HG02623 (cell line): ENCODE results near the gene PUDP.

Experiments used
- ATAC-seq: cut with Tn5 transposase; IDR thresholded peaks from one replicate; pipeline ENCODE4 v1.9.1; 2021; ENCODE audit warnings: moderate library complexity; ENCODE audit not compliant: unreplicated experiment

The PUDP gene

DNA sequence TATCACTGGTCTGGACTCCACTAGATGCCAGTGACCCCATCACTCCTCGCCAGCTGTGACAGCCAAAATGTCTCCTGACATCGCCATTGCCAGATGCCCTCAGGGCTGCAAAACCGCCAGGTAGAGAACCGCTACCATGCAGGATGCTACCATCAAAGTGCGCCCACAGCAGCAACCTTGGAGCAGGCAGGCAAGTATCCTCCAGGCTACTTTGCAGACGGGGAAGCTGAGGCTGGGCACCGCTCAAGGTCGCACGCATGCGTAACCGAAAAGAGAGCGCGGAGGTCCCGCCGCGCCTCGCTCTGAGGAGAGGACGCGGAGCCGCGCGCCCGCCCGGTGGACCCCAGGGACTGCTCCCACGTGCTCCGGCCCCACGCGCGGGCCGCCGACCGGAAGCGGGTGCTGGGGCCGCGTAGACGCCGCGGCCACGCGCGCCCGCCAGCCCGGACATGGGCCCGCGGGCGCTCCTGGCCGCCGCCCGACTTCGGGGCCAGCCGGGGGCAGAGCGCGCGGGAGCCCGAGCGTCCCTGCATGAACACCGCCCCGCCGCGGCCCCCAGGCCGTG, 458 bp downstream of the PUDP start, which contains the start of gene STS:
STS (plus strand) TSS at position 300 of the 565 bp plus-strand sequence. CDS start 105,488 bp downstream, outside the sequence.
- ATAC-seq: peak; percentile 34

DNA sequence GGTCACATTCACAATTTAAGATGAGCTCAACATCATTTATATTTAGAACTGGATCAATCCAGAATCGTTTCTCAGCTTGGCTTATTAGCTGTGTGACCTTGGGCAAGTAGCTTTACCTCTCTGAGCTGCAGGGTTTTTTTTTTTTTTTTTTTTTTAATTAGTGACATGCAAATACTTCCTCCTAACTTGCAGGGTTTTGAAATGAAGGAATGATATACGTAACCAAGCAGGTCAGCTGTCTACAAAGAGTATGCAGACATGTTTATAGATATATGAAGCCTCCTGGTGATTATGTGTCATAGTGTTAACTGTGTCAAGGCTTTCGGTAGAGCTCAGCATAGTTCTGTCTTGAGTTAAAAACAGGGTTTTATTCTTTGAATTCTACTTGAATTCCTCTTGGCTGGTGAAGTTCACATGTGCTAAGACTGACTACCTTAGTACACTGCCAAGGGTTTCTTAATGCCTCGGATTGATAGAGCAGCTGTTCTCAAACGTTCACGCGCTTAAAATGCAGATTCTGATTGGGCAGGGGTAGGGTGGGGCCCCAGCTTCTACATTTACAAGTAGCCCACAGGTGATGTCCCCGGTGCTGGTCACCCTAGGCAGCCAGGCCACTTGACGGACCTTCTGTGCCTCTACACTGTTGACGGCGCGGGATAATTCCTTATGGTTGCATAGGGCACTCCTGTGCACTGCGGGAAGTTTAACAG, 1.1 kb downstream of the PUDP start:
- ATAC-seq: peak; percentile 11

DNA sequence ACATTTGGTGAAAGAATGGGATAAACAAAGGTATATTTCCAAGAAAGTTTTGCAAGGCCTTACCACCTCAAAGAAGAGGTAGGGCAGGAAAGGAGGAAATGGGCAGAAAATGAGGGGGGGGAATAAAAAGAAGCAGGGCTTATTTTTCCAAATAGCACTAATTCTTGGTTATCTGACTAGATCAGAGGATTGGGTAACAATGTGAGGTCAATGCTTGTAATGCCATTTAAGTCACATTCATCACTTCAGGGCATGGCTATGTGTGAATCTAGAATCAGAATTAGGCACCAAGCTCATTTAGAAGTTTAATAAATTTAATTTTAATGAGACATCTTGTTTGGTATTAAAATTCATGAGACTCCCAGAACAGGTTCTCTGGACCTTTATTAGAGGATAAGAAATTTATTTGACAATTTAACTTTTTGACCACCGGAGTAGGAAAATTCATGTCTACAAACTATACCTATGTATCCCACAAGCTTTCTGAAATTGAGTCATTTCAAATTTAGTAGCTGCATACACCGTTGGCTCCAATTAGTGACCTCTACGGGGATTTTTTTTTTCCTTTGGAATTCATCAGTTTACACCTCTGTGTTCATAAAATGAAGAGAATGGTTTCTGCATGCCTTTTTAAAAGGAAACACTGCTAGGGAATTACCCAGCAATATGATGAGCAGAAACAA, 1.8 kb downstream of the PUDP start:
- no peak for ATAC-seq

DNA sequence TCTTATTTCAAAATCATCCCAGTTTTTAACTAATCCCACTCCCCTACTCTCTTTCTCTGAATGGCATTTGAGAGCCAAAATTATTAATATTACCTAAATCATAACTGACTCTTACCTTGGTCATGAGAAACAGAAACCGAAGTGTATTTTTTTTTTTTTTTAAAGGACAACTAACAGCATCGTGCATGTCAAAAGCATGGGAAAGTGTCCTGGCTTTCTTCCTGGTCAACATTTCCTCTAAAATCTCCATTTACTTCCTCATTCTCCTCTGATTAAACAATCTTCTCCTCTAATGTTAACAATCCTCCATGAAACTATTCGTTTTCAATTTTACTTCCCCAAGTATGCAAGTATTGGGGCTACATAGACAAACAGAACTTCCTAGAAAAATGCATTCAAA, 2.5 kb downstream of the PUDP start:
- no peak for ATAC-seq

DNA sequence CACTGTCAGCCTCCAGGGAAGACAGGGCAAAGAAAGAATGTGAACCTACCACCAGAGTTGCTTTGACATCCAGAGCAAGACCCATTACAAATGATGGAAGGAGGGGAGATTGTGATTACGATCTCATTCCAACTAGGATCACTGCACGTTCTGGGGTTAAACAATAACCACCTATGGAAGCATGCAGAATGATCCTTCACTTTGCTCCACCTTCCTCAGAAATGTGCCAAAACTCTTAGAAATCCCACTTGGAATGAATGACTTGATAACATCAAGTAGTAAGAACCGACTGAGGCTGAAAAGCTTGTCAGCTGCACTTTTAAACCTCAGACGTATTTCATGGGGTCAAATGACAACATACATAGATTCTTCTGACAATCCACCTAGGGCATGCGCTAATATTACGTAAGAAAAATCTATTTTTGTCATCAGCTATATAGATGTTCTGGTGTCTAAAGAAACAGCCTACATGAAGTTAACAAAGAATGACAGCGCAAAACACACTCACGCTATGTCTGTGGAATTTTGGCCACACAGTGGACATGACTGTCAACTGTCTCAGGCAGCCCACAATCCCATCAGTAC, 3.9 kb downstream of the PUDP start:
- no peak for ATAC-seq

DNA sequence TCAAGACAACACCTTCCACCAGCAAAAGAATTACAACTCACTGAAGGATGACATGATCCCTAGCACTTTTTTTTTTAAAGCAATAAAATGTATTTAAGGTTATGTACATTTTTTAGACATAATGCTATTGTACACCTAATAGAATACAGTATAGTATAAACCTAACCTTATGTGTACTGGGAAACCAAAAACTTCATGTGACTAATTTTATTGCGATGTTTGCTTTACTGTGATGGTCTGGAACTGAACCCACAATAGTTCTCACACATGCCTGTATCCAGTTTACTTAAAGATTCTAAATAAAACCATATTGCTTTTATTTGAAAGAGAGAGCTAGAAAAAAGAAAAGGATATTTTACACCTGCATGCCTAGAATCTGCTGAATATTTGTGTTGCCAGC, 4.9 kb downstream of the PUDP start:
- ATAC-seq: no peak

DNA sequence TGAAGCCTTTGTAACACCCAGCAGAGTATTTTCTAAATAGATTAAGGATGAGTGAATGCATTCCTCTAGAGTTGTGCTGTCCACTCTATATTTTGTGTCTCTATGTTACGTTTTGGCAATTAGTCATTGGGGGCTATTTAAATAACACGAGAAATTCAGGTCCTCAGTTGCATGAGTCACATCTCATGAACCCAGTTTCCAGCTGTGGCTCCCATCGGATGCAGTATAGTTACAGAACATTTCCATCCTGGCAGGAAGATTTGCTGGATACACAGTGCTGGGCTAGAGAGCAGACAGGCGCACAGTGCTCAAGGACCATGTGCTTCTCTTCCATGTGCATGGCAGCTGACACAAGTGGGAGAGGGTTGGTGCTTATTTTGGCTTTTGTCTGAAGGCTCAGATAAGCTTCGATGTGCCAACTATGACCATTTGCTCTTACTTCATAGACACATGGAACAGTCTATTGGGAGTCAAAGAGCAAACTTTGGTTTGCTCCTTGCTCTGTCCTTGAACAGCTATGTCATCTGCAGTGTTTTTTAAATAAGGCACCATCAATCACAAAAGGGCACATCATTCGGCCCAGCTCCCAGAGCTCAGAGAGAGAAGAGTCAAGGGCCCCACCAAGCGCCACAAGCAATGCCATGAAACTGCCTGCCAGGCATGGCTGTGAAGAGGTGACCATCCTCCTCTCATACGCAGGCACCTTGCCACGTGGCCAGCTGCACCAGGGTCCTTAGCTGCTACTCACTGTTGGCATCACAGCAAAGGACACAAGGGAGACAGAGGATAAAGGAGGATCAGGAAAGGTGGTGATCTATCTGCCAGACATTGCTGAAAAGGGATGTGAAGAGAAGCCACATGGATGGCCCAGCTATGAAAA, 8.5 kb downstream of the PUDP start:
- ATAC-seq: no peak

DNA sequence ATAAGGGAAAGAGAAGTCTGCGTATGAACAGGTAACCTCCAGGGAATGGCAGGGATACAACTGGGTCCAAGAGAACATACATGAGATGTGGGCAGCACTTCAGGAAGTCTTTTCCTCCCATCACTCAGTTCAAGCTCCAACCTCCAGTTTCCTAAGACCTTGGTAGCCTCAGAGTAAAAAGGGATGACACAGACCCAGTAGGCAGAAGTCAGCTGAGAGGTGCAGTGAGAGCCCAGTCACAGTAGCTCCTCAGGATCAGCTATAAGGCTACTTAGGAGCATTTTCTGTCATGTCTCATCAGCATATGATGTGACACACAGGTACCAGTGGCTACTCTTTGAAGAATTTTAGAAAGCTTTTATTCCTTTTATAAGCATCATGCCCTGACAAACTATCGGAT, 13.0 kb downstream of the PUDP start:
- ATAC-seq: no peak

DNA sequence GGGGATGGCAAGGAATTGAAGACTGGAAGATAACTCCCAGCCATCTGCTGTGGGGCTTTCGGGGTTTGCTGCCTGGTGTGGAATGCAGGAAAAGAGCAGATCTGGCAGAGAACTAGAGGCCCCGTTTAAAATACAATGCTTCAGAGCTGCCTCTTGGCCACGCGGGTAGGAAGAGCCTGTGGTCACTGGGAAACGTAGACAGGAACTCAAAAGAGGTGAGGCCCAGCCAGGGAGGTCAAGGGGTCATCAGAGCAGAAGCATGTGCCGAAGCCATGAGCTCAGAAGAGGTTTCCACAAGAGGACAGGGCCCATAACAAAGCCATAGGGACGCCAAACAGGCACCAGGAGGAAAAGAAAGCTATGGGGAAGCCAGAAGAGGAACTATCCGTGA, 14.9 kb downstream of the PUDP start:
- ATAC-seq: no peak

DNA sequence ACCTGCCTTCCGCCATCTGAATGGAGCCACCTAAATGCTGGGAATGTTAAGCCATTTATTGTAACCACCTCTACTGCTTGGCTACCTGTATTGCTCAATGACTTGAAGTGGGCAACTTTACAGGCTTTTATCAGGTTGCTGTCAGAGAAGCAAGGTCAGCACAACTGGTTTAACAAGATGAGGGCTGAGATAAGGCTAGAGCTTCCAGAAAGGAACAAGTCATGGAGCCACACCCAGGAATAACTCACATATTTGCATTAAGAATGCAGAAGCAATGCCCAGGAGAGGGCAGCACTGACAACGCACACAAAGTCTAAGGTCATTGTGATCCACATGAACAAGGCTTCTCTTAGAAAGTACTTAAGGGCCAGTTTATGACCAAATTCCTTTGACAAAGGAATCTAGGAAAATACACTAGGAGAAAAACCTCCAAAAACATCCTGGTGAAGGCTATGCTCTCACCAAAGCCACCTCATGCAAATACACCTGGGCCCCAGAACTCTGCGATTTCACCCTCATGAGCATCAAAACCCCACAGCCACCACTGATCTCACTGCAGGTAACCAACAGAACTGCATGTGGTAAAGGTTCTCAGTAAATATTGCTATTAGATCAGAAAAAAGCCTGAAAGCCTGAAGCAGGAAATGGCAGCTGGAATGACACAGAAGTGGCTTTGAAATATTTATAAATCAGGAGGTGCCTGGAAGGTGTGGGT, 15.5 kb downstream of the PUDP start:
- peak; percentile 69 for ATAC-seq

DNA sequence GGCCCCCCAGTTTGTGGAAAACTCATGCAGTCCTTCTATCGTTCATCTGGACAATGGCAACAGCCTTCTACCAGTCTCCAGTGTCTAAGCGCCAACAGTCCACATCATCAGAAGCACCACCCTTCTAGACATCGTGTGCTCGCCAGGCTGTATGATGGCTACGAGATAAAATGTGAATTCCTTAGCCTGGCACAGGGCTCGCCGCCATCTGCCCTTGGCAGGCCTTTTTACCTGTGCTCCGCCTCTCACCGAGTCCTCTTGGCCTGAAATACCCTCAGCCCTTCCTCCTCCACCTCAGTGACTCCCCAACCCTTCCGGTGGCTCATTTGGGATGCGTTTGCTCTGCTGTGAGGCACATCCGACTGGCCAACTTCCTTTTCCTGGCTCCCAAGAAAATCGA, 16.3 kb downstream of the PUDP start:
- no peak for ATAC-seq

DNA sequence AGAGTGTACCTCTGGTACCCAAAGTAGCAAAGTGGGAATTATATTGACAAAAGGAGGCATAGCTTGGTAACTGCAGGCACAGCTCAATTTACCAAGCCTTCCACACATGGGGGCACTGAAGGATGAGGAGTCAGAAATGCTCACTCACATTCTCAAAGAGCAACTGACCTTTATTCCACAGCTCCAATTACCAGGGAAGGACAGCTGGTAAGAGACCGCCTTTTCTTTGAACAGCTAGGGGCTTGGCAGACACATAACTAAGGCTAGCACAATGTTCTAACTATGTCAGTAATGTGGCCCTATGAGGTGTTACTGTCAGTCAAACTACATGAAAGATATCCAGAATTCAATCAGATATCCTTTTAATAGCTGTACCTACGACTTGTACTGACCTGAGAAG, 20.9 kb downstream of the PUDP start:
- no peak for ATAC-seq

DNA sequence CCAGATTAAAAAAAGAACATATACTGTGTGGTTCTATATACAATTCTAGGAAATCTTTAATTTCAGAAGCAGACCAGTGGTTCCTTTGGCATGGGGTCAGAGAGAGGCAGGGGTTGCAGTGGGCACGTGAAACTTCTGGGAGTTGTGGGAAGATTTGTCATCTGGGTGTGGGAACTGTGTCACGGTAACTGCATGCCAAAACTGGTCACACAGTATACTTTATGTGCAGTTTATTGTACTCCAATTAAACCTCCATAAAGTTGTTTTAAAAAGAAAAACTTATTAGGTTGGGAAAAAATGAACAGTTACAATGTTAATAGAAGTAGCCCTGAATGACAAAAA, 27.1 kb downstream of the PUDP start:
- ATAC-seq: no peak

DNA sequence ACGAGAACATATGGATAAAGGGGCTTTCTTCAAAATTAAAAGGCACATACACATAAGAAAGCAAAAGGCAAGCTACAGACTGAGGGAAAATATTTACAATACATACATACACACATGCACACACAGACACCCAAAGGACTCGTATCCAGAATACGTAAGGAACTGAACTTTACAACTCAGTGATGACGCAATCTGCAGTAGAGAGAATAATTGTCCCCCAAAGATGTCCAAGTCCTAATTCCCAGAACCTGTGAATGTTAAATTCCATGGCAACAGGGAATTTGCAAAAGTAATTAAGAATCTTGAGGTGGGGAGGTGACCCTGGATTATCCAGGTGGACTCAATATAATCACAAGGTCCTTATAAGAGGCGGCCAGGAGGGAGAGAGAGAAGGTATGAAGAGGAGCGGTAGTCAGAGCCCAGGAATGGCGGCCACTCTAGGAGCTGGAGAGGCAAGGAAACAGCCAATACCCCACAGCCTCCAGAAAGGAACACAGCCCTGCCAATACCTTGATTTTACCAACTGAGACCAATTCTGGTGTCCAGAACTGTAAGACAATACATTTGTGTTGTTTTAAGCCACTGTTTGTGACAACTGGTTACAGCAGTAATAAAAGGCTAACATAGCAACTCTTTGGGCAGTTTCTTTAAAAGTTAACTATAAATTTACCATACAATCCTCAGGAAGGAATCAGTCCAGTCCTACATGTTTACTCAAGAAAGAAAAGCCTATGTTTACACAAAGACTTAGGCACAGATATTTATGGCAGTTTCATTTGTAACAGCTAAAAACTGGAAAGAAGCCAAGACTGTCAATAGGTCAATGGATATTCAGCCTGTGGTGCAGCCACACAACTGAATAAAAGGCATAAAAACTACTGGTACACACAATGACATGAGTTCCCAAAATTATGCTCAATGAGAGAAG, 27.7 kb downstream of the PUDP start:
- no peak for ATAC-seq

DNA sequence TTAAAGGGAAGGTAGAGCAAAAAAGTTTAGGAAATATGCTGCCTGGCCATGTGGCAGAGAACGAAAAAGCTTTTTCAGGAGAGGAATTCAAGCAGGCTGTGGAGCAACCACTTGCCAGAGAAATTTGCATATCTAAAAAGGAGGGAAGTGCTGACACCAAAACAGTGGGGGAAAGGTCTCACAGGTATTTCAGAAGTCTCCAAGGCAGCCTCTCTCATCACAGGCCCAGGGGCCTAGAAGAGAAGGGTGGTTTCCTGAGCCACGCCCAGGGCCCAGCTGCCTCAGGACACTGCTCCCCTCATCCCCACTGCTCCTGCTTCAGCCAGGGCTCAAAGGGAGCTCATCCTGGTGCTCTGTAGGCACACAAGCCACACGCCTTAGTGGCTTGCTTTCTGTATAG, 30.4 kb downstream of the PUDP start:
- no peak for ATAC-seq

DNA sequence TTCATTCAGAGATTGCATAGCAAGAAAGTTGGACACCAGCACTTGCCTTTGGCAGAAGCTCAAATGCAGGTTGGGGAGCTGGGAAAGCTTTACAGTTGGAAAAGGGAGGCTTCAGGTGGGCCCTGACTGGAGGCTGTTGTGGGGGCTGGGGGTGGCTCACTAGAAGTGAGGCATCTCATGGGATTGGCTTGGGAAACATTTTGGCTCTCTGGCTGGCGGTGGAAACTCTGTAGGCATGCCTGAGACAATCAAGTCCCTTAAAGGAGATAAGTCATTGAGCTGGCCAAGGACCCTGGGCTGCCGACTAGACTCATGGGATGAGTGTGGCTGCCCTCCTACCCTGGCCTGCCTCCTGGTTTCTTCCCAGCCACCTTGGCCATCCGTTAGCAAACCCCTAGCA, 31.9 kb downstream of the PUDP start:
- no peak for ATAC-seq

DNA sequence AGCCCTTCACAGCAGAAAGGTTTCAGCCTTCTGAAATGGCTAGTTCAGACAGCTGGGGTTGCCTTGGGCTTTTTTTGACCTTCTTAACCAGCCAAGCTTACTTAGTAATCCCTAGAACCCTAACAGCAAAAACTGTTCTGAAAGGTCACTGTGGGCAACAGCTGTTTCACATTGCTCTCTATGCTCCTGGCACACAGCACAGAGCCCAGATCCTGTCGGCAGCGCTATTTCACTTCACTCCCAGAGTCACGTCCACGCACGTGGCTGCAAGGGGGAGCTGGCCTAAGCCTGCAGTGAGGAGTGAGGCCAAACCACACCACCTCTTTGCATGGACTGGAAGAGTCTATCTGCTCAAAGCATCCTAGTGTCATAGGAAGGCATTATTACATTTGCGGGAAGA, 32.4 kb downstream of the PUDP start:
- peak; percentile 70 for ATAC-seq

DNA sequence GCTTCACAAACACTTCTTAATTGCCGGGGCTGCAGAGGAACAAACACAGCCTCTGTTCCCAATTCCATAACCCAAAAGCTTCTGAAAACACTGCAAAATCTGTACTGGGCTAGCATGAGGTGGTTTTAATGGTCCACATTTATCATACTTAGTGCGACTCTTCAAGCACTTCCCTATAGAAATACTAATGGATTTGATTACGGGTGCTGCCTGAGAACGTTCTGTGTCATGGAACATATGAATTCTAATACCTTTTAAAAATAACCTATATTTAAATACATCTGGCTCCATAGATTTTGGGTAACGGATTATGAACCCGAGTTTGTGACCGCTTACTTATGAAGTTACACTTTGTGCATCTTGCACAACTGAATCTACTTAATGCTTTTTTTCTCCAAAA, 35.9 kb downstream of the PUDP start:
- ATAC-seq: no peak

DNA sequence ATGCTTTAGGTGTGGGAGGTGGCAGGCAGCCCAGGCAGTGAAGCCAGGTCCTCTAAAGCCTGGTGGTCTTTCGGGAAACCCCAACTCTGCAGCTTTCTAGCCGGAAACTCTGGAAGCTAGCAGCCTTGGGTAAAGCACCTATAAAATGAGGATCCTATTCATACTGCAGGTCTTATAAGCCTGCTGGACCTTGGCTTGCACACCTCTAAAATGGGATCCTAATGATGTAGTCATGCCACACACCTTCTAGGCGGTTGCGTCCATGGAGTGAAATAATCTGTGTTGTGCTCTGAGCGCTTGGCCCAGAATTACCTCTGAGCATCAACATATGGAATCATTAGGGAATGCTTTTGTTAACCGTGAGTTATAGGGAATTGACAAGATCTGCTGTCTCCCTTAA, 36.4 kb downstream of the PUDP start:
- ATAC-seq: no peak
